Vagina (tissue), 2 donors: Measurements from ENCODE around the gene ADK. TPM values are rescaled to one million over a fixed set of nuclear protein-coding genes. Genes with fewer than 3 reads are reported as not detected.

Source experiments
- DNase-seq, 2 donors: peaks; one replicate each; pipeline ENCODE4 v3.0.0-alpha.2; 2017; ENCODE audit errors: extremely low spot score in 2 of 2
- H3K27ac ChIP-seq: fragments of 200-600 bp; sonication (generic); one replicate; pipeline ENCODE4 v1.5.1; 2019
- H3K27me3 ChIP-seq: fragments of 200-600 bp; sonication (generic); one replicate; pipeline ENCODE4 v1.5.1; 2019
- H3K36me3 ChIP-seq, 2 donors: fragments of 200-600 bp; sonication (generic); one replicate each; pipeline ENCODE4 v1.5.1; 2017 to 2019
- H3K4me1 ChIP-seq: fragments of 200-600 bp; sonication (generic); one replicate; pipeline ENCODE4 v1.5.1; 2019
- H3K4me3 ChIP-seq, 2 donors: fragments of 200-600 bp; sonication (generic); 1 replicate in 1 of 2; 2 replicates in 1 of 2; pipeline ENCODE4 v1.5.1; 2016 to 2019
- H3K9me3 ChIP-seq: fragments of 200-600 bp; sonication (generic); one replicate; pipeline ENCODE4 v1.5.1; 2019
- POLR2A ChIP-seq, 2 donors: fragments of 450-650 bp; IDR thresholded peaks; one replicate each; pipeline ENCODE4 v1.6.1; 2017; ENCODE audit warnings: antibody characterized with exemption in 2 of 2, mild to moderate bottlenecking in 2 of 2, moderate library complexity in 2 of 2
- POLR2AphosphoS5 ChIP-seq, 2 donors: sonication (generic); formaldehyde crosslinking; IDR thresholded peaks; one replicate each; pipeline ENCODE4 v1.9.0; 2017; ENCODE audit warnings: antibody characterized with exemption in 2 of 2, mild to moderate bottlenecking in 2 of 2, low read depth in 1 of 2; ENCODE audit not compliant: insufficient read depth in 1 of 2
- intact Hi-C: fragments of 100-400 bp; cut with DNase I; formaldehyde crosslinking; loops from one replicate; pipeline ENCODE4 v1.15.1; 2023
- total RNA-seq: library from RNA; depleted of rRNA; stranded (reverse); fragments of >200 nt; gene quantifications from one replicate; pipeline ENCODE4 v1.2.3, GENCODE V29; 2016
- TF ChIP-seq, protein P1 (sequence below), 3 experiments: fragments of 450-650 bp in 2 of 3; fragments of 200-600 bp in 1 of 3; sonication (generic) in 1 of 3; IDR thresholded peaks; one replicate each; pipeline ENCODE4 v1.5.1; 2017 to 2019; ENCODE audit warnings: antibody characterized with exemption in 3 of 3, mild to moderate bottlenecking in 2 of 3, moderate library complexity in 2 of 3

Gene ADK
- total RNA-seq, 1 donor from 2014 or later: 46.2 TPM

GRCh38 chr10:74190494-74190893, 39.5 kb downstream of the ADK start:
- no peaks in the 10 kb centered on the region for H3K36me3 ChIP-seq
- H3K4me1 ChIP-seq: peaks cover 48% of the 10 kb centered on the region
- DNase-seq: no peak
- peak overlapping the region; percentile 58 for H3K27ac ChIP-seq
- intact Hi-C loops: no loop called here
- TF ChIP-seq POLR2AphosphoS5 (IDR thresholded peaks at IDR 0.05; ENCODE audit: insufficient read depth in 1 of 2, low read depth in 1 of 2) (no peak), POLR2A (IDR thresholded peaks at IDR 0.05) (no peak)
- TF ChIP-seq, protein P1, sequence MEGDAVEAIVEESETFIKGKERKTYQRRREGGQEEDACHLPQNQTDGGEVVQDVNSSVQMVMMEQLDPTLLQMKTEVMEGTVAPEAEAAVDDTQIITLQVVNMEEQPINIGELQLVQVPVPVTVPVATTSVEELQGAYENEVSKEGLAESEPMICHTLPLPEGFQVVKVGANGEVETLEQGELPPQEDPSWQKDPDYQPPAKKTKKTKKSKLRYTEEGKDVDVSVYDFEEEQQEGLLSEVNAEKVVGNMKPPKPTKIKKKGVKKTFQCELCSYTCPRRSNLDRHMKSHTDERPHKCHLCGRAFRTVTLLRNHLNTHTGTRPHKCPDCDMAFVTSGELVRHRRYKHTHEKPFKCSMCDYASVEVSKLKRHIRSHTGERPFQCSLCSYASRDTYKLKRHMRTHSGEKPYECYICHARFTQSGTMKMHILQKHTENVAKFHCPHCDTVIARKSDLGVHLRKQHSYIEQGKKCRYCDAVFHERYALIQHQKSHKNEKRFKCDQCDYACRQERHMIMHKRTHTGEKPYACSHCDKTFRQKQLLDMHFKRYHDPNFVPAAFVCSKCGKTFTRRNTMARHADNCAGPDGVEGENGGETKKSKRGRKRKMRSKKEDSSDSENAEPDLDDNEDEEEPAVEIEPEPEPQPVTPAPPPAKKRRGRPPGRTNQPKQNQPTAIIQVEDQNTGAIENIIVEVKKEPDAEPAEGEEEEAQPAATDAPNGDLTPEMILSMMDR (IDR thresholded peaks at IDR 0.05): no peak
- H3K4me3 ChIP-seq: no peak overlapping the region
- no peaks in the 10 kb centered on the region for H3K9me3 ChIP-seq
- H3K27me3 ChIP-seq: no peaks in the 10 kb centered on the region

DNA sequence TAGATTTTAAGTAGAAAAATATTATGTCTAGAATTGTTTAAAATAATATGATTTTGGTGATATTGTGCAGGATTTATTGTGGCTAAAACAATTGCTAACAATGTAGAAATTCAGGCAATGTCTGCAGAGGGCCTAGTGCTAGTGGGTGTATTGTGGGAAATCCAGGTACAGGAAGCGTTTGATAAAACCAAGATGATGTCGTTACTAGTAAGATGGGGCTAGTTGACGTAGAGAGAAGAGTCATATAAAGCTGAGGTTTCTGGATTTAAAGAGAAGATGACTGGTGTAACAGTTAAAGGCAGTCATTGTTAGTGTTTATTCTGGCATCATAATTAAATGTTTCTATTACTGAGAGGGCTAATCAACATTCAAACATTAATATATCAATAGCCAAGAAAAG, 43.5 kb downstream of the ADK start:
- no peak overlapping the region for H3K4me3 ChIP-seq
- H3K36me3 ChIP-seq: no peaks in the 10 kb centered on the region
- intact Hi-C loops: no loop called here
- no peak for TF ChIP-seq POLR2AphosphoS5 (IDR thresholded peaks at IDR 0.05; ENCODE audit: insufficient read depth in 1 of 2, low read depth in 1 of 2)
- TF ChIP-seq, protein P1 (IDR thresholded peaks at IDR 0.05): no peak
- no peak for TF ChIP-seq POLR2A (IDR thresholded peaks at IDR 0.05)
- no peaks in the 10 kb centered on the region for H3K27me3 ChIP-seq
- no peak overlapping the region for H3K27ac ChIP-seq
- H3K9me3 ChIP-seq: no peaks in the 10 kb centered on the region
- peaks cover 40% of the 10 kb centered on the region for H3K4me1 ChIP-seq
- no peak for DNase-seq

- Histone ChIP-seq H3K4me3 (no peak overlapping the region), H3K4me1 (peaks cover 40% of the 10 kb centered on the region), H3K9me3 (no peaks in the 10 kb centered on the region), H3K27me3 (no peaks in the 10 kb centered on the region), H3K27ac (no peak overlapping the region), H3K36me3 (no peaks in the 10 kb centered on the region)
- intact Hi-C loops: no loop called here
- TF ChIP-seq, protein P1 (IDR thresholded peaks at IDR 0.05): no peak
- TF ChIP-seq POLR2A (IDR thresholded peaks at IDR 0.05) (no peak), POLR2AphosphoS5 (IDR thresholded peaks at IDR 0.05; ENCODE audit: insufficient read depth in 1 of 2, low read depth in 1 of 2) (no peak)
- no peak for DNase-seq
These were observed 44.0 kb downstream of the ADK start for GRCh38 chr10:74194999-74195398.

GRCh38 chr10:74199315-74199714, 48.3 kb downstream of the ADK start:
- Histone ChIP-seq H3K4me1 (peaks cover 10% of the 10 kb centered on the region), H3K9me3 (no peaks in the 10 kb centered on the region), H3K36me3 (no peaks in the 10 kb centered on the region), H3K4me3 (no peak overlapping the region), H3K27me3 (no peaks in the 10 kb centered on the region), H3K27ac (no peak overlapping the region)
- intact Hi-C loops: no loop called here
- no peak for DNase-seq
- TF ChIP-seq POLR2AphosphoS5 (IDR thresholded peaks at IDR 0.05; ENCODE audit: insufficient read depth in 1 of 2, low read depth in 1 of 2) (no peak), POLR2A (IDR thresholded peaks at IDR 0.05) (no peak)
- TF ChIP-seq, protein P1 (IDR thresholded peaks at IDR 0.05): no peak

GRCh38 chr10:74202356-74202755, 51.3 kb downstream of the ADK start:
- no peak overlapping the region for H3K27ac ChIP-seq
- no peaks in the 10 kb centered on the region for H3K27me3 ChIP-seq
- H3K4me1 ChIP-seq: peaks cover 5% of the 10 kb centered on the region
- TF ChIP-seq POLR2A (IDR thresholded peaks at IDR 0.05): no peak
- no peak for TF ChIP-seq POLR2AphosphoS5 (IDR thresholded peaks at IDR 0.05; ENCODE audit: insufficient read depth in 1 of 2, low read depth in 1 of 2)
- TF ChIP-seq, protein P1 (IDR thresholded peaks at IDR 0.05): no peak
- no peaks in the 10 kb centered on the region for H3K9me3 ChIP-seq
- no peak for DNase-seq
- H3K4me3 ChIP-seq: no peak overlapping the region
- H3K36me3 ChIP-seq: no peaks in the 10 kb centered on the region
- intact Hi-C loops: no loop called here
